ENCODE data around the gene STX4.

Gene STX4

DNA sequence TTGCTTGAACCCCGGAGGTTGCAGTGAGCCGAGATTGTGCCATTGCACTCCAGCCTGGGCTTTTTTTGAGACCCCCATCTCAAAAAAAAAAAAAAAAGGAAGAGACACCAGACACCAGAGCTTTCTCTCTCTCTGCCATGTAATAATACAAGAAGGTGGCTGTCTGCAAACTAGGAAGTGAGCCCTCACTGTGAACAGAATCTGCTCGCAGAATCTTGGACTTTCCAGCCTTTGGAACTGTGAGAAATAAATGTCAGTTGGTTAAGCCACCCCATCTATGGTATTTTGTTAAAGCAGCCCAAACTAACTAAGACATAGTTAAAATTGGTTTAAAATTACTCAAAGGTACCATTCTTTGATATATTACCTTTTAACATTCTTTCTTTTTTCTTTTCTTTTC, 12.8 kb upstream of the STX4 start:
- no peak for DNase-seq (ENCODE audit: low read depth, low spot score)

- no peak for DNase-seq (ENCODE audit: low read depth, low spot score)
These were observed 10.7 kb upstream of the STX4 start for GRCh38 chr16:31022544-31023251.

DNA sequence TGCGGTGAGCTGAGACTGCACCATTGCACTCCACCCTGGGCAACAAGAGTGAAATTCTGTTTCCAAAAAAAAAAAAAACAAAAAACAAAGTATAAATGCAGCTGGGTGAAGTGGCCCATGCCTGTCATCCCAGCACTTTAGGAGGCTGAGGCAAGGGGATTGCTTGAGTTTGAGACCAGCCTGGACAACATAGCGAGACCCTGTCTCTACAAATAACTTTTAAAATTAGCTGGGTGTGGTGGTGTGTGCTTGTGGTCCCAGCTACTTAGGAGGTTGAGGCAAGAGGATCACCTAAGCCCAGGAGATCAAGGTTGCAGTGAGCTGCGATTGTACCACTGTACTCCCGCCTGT, 10.1 kb upstream of the STX4 start:
- DNase-seq (ENCODE audit: low read depth, low spot score), result no peak

- DNase-seq (ENCODE audit: low read depth, low spot score), result no peak
These were observed 9.6 kb upstream of the STX4 start for GRCh38 chr16:31023627-31024226.

- no peak for DNase-seq (ENCODE audit: low read depth, low spot score)
These were observed 8.0 kb upstream of the STX4 start for GRCh38 chr16:31025339-31025738.

DNA sequence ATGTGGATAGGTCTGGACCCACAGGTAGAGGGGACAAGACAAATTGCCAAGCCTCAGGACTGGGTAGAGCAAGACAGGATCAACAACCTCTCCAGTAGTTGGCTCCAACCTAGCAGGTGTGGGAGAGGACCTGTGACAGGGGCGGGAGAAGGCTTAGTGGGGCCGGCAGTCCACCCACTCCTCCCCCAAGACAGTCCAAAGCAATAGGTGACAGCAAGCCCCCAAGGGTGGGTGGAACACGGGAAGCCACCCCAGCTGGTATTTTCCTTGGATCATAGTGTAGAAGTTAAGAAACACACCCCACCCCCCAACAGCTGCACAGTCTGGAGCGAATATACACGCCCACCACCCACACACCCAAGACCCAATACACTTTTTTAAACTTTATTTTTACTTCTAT, 4.1 kb upstream of the STX4 start:
- DNase-seq (ENCODE audit: low read depth, low spot score), result no peak

GRCh38 chr16:31031276-31031675, 2.1 kb upstream of the STX4 start:
- DNase-seq (ENCODE audit: low read depth, low spot score), result no peak

GRCh38 chr16:31033709-31034492, 543 bp downstream of the STX4 start:
- DNase-seq (ENCODE audit: low read depth, low spot score), result peak; percentile 76

DNA sequence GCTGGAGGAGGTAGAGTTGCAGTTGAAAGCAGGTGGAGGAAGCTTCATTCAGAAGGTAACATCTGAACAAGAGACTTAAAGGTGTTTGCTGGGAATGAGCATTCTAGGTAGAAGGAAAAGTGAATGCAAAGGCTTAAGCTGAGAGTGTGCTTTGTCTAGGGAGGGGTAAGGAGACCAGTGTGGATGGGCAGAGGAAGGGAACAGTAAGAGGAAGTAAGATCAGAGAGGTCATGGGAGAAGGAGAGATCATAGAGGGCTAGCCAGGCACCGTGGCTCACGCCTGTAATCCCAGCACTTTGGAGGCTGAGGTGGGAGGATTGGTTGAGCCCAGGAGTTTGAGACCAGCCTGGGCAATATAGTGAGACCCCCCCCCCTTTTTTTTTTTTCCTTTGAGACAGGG, 3.3 kb downstream of the STX4 start:
- DNase-seq (ENCODE audit: low read depth, low spot score), result no peak

GRCh38 chr16:31038993-31039392, 5.6 kb downstream of the STX4 start:
- no peak for DNase-seq (ENCODE audit: low read depth, low spot score)

GRCh38 chr16:31042866-31043265, 9.5 kb downstream of the STX4 start:
- no peak for DNase-seq (ENCODE audit: low read depth, low spot score)

- DNase-seq (ENCODE audit: low read depth, low spot score), result no peak
These were observed 10.0 kb downstream of the STX4 start for GRCh38 chr16:31043352-31043751.

- no peak for DNase-seq (ENCODE audit: low read depth, low spot score)
These were observed 10.6 kb downstream of the STX4 start for GRCh38 chr16:31043898-31044481.

- no peak for DNase-seq (ENCODE audit: low read depth, low spot score)
These were observed 17.1 kb downstream of the STX4 start for GRCh38 chr16:31050280-31051030.

- no peak for DNase-seq (ENCODE audit: low read depth, low spot score)
These were observed 18.8 kb downstream of the STX4 start for GRCh38 chr16:31052114-31052513.

GRCh38 chr16:31055613-31056012, 22.3 kb downstream of the STX4 start:
- DNase-seq (ENCODE audit: low read depth, low spot score), result no peak

DNA sequence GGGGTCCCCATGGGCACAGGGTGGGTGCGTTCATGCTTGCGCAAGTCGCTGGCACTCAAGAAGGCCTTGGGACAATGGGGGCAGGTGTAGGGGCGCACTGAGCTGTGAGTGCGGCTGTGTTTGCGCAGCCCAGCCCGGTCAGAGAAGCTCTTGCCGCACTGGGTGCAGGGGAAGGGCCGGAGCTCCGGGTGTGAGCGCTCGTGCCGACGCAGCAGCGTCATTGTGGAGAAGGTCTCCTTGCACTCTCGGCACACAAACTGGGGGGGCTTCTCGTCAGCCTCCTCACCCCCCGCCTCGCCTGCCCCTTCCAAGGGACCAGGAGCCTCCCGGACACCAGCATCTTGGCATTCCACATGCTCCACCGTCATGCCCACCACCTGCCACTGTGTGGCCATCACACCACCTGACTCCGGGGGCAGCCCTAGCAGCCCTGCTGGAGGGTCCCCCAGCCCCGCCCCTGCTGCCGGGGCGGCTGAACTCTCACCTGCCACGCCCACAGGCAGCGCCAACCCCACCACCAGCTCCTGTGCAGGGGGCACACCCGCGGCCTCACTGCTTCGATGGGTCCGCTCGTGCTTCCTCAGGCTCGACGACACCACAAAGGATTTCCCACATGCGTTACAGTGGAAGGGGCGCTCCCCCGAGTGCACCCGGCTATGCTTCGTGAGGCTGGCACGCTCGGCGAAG, 27.9 kb downstream of the STX4 start:
- no peak for DNase-seq (ENCODE audit: low read depth, low spot score)

GRCh38 chr16:31061813-31062440, 28.6 kb downstream of the STX4 start:
- DNase-seq (ENCODE audit: low read depth, low spot score), result no peak

- no peak for DNase-seq (ENCODE audit: low read depth, low spot score)
These were observed 30.1 kb downstream of the STX4 start for GRCh38 chr16:31063495-31063842.

- no peak for DNase-seq (ENCODE audit: low read depth, low spot score)
These were observed 30.7 kb downstream of the STX4 start for GRCh38 chr16:31063843-31064611.
